Activated naive CD8-positive, alpha-beta T cell (primary cell): ENCODE results near the gene MYO5C.

Experiments
- H3K27ac Mint-ChIP-seq: one replicate; pipeline ENCODE4 v1.8.0; 2021; ENCODE audit warnings: mixed read lengths
- H3K27me3 Mint-ChIP-seq: one replicate; pipeline ENCODE4 v1.8.0; 2021; ENCODE audit warnings: mixed read lengths
- H3K36me3 Mint-ChIP-seq: one replicate; pipeline ENCODE4 v1.8.0; 2021; ENCODE audit warnings: mixed read lengths
- H3K4me1 Mint-ChIP-seq: one replicate; pipeline ENCODE4 v1.8.0; 2021; ENCODE audit warnings: low read depth, mixed read lengths
- H3K4me3 Mint-ChIP-seq: one replicate; pipeline ENCODE4 v1.8.0; 2021; ENCODE audit warnings: mild to moderate bottlenecking, mixed read lengths
- H3K9me3 Mint-ChIP-seq: one replicate; pipeline ENCODE4 v1.8.0; 2021; ENCODE audit warnings: low read depth, mixed read lengths

MYO5C gene

DNA sequence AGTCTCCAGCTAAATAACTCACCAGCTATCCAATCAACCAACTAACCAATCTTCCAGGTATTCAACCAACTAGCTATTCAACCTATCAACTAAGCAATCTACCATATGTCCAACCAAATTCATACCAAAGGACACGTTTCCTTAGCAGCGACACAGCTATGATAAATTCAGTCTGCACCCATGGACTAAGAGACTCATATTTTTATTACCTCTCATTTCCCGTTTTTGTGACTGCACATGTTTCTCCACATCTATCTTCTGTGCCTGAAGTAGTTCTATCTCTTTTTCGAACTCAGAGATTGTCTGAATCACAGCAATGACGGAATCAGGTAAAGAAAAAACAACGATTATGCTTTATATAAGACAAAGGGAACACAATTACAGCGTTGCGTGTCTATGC, 70.4 kb downstream of the MYO5C start:
- H3K4me3 Mint-ChIP-seq, result no peak overlapping the region
- peaks cover 21% of the 10 kb centered on the region for H3K4me1 Mint-ChIP-seq

DNA sequence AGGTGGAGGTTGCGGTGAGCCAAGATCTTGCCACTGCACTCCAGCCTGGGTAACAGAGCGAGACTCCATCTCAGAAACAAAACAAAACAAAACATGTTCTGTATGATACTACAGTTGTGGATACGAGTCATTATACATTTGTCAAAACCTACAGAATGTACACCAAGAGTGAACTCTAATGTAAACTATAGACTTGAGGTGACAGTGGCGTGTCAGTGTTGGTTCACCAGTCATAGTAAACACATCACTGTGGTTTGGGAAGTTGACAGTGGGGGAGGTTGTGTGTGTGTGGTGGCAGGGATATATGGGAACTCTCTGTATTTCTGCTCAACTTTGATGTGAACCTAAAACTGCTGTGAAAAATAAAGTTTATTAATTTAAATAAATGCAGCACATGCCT, 71.4 kb downstream of the MYO5C start:
- no peak overlapping the region for H3K4me3 Mint-ChIP-seq
- H3K27ac Mint-ChIP-seq, result no peak overlapping the region
- H3K27me3 Mint-ChIP-seq, result no peaks in the 10 kb centered on the region
- peaks cover 21% of the 10 kb centered on the region for H3K4me1 Mint-ChIP-seq
- H3K36me3 Mint-ChIP-seq, result no peaks in the 10 kb centered on the region
- H3K9me3 Mint-ChIP-seq, result no peaks in the 10 kb centered on the region

More for the DNA sequence above, 70.4 kb downstream of the MYO5C start:
- no peaks in the 10 kb centered on the region for H3K27me3 Mint-ChIP-seq
- H3K36me3 Mint-ChIP-seq, result no peaks in the 10 kb centered on the region
- H3K27ac Mint-ChIP-seq, result no peak overlapping the region
- H3K9me3 Mint-ChIP-seq, result no peaks in the 10 kb centered on the region

DNA sequence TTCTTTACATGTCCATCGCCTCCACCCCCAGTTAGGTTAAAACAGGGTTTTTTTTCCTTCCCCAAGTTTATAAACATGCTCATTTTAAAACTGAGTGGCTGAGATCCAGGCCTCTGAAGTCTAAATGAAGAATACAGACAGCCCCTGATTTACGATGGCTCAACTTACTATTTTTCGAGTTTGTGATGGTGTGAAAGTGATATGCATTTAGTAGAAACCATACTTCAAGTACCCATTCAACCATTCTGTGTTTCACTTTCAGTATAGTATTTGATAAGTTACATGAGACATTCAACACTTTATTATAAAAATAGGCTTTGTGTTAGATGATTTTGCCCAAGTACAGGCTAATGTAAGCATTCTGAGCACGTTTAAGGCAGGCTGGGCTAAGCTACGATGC, 73.9 kb downstream of the MYO5C start:
- Mint-ChIP-seq H3K27me3 (no peaks in the 10 kb centered on the region), H3K9me3 (no peaks in the 10 kb centered on the region), H3K4me1 (peaks cover 21% of the 10 kb centered on the region), H3K27ac (peak overlapping the region; percentile 91), H3K4me3 (peak overlapping the region; percentile 81), H3K36me3 (no peaks in the 10 kb centered on the region)

DNA sequence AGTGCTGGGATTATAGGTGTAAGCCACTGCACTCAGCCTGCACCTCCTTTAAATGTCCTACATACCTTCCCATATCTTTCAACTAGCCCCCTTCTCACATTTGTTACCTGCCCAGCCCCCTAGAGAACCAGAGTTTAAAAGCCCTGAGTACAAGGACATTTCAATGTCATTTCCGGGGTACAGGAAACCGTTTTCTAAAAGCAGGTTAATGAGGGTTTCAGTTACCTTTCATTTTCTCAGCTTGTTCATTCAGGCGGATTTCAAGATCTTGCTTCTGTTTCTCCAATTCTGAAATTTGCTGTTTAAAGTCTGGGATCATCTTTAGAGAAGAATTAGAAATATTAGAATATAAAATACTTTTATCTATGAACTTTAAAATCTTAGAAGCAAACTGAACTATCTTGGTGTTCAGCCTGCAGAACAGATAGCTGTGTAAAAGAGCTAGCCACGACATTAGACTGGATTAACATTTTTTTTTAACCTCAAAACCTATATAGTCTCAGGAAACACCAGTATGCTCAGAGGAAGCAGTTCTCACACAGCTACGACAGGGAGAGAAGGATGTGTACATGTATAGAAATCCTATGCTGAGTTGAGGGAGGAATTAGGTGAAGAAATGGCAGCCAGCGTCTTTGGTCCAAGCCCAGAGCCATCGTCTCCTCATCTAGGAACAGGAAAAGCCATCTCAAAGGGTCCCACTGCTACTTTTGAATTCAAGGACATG, 74.5 kb downstream of the MYO5C start:
- H3K27ac Mint-ChIP-seq, result peak overlapping the region; percentile 91
- peak overlapping the region; percentile 81 for H3K4me3 Mint-ChIP-seq
- H3K4me1 Mint-ChIP-seq, result peaks cover 21% of the 10 kb centered on the region
- H3K27me3 Mint-ChIP-seq, result no peaks in the 10 kb centered on the region
- no peaks in the 10 kb centered on the region for H3K36me3 Mint-ChIP-seq
- no peaks in the 10 kb centered on the region for H3K9me3 Mint-ChIP-seq

DNA sequence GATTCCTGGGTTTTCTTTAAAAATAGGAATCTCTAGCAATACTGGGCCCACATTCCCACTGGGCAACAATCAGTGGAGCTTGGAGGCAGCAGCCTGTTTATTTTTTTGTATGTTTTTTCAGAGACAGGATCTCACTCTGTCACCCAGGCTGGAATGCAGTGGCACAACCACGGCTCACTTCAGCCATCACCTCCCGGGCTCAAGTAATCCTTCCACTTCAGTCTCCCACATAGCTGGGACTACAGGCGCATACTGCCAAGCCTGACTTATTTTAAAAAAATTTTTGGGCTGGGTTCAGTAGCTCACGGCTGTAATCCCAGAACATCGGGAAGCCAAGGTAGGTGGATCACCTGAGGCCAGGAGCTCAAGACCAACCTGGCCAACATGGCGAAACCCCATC, 75.4 kb downstream of the MYO5C start:
- H3K27me3 Mint-ChIP-seq, result no peaks in the 10 kb centered on the region
- peaks cover 21% of the 10 kb centered on the region for H3K4me1 Mint-ChIP-seq
- H3K9me3 Mint-ChIP-seq, result no peaks in the 10 kb centered on the region
- no peaks in the 10 kb centered on the region for H3K36me3 Mint-ChIP-seq
- H3K4me3 Mint-ChIP-seq, result no peak overlapping the region
- no peak overlapping the region for H3K27ac Mint-ChIP-seq

DNA sequence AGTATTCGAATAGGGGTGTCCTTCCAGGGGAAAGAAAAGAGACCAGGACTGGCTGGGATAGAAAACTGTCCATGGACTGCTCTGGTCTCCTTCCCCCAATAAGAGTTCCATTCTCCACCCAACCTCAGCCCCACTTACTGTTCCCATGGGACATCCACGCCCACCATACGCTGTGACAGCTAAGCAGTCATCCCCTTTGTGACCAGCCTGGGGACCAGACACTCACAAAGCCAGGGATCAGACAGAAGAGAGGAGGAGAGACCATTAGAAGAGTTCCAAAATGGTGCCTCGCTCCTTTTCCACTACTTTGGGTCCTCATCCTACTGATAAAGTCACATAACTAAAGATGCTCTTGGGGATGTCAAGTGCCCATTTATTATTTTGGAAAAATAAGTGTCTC, 76.8 kb downstream of the MYO5C start:
- Mint-ChIP-seq H3K9me3 (no peaks in the 10 kb centered on the region), H3K4me1 (peaks cover 21% of the 10 kb centered on the region), H3K27ac (no peak overlapping the region), H3K36me3 (no peaks in the 10 kb centered on the region), H3K27me3 (no peaks in the 10 kb centered on the region), H3K4me3 (no peak overlapping the region)

DNA sequence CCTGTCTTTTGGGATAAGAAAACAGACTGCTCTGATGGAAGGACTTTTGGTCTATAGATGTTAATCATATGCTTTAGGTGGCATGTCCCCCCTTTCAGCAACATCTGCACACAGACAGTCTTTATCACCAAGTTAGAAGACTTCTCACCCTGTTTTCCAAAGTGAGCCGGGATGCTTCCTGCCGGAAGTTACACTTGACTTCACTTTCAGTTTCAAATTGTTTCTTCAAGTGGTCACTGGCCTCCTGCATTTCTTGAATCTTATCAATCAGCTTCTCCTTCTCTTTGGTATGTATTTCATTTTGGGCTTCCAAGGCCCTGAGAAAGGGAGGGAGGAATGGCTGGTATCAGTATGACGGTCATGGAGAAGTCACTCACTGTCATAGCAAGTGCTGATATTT, 77.2 kb downstream of the MYO5C start:
- H3K4me1 Mint-ChIP-seq, result peaks cover 21% of the 10 kb centered on the region
- H3K36me3 Mint-ChIP-seq, result no peaks in the 10 kb centered on the region
- no peaks in the 10 kb centered on the region for H3K9me3 Mint-ChIP-seq
- H3K27me3 Mint-ChIP-seq, result no peaks in the 10 kb centered on the region
- H3K27ac Mint-ChIP-seq, result no peak overlapping the region
- H3K4me3 Mint-ChIP-seq, result no peak overlapping the region

DNA sequence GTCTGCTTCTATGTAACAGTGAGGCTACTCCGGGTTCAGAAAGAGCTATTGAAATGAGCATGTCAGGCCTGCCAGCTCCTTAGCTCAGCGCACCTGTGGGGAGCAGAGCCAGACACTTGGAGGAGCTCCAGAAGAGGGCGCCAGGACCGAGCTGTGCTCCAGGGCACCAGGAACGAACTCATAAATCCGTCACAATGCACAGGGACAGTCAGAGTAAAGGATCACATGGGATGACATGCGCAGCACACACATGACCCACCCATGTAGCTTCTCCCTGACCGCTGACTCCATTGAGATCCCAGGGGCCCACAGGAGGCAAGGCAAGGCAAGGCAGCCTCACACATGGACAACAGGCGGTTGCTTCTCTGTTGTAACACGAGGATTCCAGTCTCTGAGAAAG, 78.4 kb downstream of the MYO5C start:
- no peaks in the 10 kb centered on the region for H3K9me3 Mint-ChIP-seq
- H3K4me1 Mint-ChIP-seq, result peaks cover 14% of the 10 kb centered on the region
- no peaks in the 10 kb centered on the region for H3K36me3 Mint-ChIP-seq
- H3K27ac Mint-ChIP-seq, result no peak overlapping the region
- H3K27me3 Mint-ChIP-seq, result no peaks in the 10 kb centered on the region
- H3K4me3 Mint-ChIP-seq, result no peak overlapping the region

DNA sequence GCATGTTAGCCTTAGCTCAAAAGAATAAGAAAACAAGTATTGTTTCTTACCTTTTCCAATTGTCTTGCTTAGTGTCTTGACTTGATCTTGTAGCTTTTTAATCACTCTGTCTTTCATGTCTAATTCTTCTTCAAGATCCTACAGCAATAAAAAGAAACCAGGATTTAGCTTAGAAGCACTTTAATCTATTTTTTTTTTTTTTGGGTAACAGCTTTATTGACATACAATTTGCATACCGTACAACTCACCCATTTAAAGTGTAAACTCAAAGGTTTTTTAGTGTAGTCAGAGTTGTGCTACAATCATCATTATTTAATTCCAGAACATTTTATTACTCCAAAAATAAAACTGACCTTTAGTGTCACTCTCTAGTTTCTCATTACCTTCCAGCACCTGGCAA, 81.1 kb downstream of the MYO5C start:
- H3K4me1 Mint-ChIP-seq, result no peaks in the 10 kb centered on the region
- H3K4me3 Mint-ChIP-seq, result no peak overlapping the region
- no peaks in the 10 kb centered on the region for H3K27me3 Mint-ChIP-seq
- no peak overlapping the region for H3K27ac Mint-ChIP-seq
- H3K36me3 Mint-ChIP-seq, result no peaks in the 10 kb centered on the region
- H3K9me3 Mint-ChIP-seq, result no peaks in the 10 kb centered on the region

DNA sequence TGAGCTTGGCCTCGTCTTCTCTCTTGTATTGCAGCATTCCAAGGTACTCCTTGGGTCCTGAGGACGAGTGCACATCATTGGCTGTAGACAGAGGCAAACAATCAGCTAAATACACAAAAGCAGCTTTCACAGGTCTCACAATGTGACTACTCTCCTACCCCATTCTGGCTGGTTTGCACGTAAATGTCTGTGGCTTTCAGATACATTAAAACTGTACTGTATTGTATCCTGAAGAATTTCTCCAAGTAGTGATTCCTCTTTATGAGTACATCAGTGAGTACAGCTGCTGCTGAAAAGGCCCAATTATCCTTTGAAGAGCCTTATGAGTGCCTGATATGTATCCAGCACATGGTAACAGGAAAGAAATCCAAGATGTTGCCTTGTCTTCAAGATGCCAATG, 82.4 kb downstream of the MYO5C start:
- Mint-ChIP-seq H3K4me3 (no peak overlapping the region), H3K36me3 (no peaks in the 10 kb centered on the region), H3K4me1 (no peaks in the 10 kb centered on the region), H3K9me3 (no peaks in the 10 kb centered on the region), H3K27ac (no peak overlapping the region), H3K27me3 (no peaks in the 10 kb centered on the region)

DNA sequence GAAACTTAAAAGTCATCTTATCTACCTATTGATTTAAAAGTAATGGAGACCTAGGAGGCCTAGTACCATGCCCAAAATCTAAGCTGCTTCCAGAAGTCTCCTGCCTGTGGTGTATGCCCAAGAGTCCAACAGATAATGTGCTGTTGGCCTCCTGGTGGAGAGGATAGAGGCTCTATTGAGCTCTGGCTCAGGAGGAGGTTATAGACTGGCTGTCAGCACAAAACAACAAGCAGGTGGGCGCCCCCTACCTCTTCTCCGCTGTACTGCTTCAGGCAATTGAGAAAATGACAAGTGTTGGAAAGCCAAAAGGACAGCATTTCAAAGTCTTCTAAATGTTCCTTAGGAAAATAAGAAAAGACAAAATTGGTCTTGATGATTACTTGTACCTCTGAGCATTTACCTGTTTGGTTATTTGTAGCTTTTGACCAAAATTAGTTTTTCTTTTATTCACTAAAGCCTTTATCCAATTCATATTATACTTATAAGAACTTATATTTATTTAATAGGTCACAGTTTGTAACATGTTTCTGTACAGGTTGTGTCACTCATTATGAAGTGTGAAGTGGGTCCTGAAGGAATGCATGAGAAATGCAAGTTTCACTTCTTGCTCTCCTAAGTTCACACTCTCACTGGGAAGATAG, 87.2 kb downstream of the MYO5C start:
- no peaks in the 10 kb centered on the region for H3K36me3 Mint-ChIP-seq
- H3K9me3 Mint-ChIP-seq, result no peaks in the 10 kb centered on the region
- no peaks in the 10 kb centered on the region for H3K27me3 Mint-ChIP-seq
- no peak overlapping the region for H3K27ac Mint-ChIP-seq
- H3K4me3 Mint-ChIP-seq, result no peak overlapping the region
- H3K4me1 Mint-ChIP-seq, result no peaks in the 10 kb centered on the region

DNA sequence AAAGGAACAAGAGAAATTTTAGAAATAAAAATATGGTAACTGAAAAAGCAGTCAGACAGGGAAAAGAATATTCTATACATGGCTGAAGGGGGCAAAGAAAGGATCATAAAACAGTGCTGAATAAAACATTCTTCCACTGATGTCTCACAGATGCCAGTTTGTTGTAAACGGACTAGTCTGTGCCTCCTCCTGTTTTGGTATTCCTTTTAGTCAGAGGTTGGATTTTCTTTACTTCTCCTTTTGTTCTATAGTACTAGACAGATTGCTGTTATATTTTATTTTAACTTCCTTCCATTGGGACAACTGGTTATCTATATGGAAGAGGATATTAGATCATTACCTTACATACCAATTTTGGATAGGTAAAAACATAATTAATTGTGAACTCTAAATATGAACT, 88.4 kb downstream of the MYO5C start:
- H3K4me1 Mint-ChIP-seq, result no peaks in the 10 kb centered on the region
- H3K36me3 Mint-ChIP-seq, result no peaks in the 10 kb centered on the region
- H3K4me3 Mint-ChIP-seq, result no peak overlapping the region
- no peaks in the 10 kb centered on the region for H3K9me3 Mint-ChIP-seq
- no peak overlapping the region for H3K27ac Mint-ChIP-seq
- no peaks in the 10 kb centered on the region for H3K27me3 Mint-ChIP-seq

DNA sequence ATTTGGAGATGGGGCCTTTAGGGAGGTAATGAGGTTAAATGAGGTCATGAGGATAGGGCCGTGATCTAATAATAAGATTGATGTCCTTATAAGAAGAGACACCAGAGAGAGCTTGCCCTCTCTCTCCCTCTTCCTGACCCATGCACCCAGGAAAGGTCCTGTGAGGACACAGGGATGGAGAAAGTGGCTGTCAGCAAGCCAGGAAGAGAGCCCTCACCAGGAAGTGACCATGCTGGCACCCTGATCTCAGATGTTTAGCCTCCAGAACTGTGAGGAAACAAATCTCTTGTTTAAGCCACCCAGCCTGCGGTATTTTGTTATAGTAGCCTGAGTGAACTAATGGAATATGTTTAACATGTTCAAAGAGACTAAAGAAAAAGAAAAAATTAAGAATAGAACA, 89.2 kb downstream of the MYO5C start:
- peak overlapping the region; percentile 17 for H3K27ac Mint-ChIP-seq
- no peaks in the 10 kb centered on the region for H3K4me1 Mint-ChIP-seq
- no peaks in the 10 kb centered on the region for H3K36me3 Mint-ChIP-seq
- no peaks in the 10 kb centered on the region for H3K27me3 Mint-ChIP-seq
- no peak overlapping the region for H3K4me3 Mint-ChIP-seq
- H3K9me3 Mint-ChIP-seq, result no peaks in the 10 kb centered on the region

DNA sequence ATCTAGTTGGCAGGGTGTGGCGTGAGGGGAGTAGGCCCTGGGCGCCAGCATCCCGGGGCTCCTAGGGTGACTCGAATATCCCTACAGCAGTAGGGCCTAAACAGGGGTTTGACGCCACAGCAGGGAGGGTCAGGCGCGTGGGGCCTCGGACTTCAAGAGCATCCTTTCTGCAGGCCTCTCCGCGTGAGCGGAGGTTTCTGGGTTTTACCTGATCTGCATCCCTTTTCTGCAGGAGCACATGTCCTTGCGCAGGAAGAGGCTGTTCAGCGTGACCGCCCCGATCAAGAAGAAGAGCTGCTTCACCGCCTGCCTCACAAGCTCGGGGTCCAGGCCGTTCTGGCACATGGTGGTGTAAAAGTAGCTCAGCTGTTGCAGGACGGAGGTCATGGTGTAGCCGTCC, 90.9 kb downstream of the MYO5C start:
- Mint-ChIP-seq H3K36me3 (no peaks in the 10 kb centered on the region), H3K4me1 (no peaks in the 10 kb centered on the region), H3K9me3 (no peaks in the 10 kb centered on the region), H3K27ac (no peak overlapping the region), H3K4me3 (no peak overlapping the region), H3K27me3 (no peaks in the 10 kb centered on the region)

DNA sequence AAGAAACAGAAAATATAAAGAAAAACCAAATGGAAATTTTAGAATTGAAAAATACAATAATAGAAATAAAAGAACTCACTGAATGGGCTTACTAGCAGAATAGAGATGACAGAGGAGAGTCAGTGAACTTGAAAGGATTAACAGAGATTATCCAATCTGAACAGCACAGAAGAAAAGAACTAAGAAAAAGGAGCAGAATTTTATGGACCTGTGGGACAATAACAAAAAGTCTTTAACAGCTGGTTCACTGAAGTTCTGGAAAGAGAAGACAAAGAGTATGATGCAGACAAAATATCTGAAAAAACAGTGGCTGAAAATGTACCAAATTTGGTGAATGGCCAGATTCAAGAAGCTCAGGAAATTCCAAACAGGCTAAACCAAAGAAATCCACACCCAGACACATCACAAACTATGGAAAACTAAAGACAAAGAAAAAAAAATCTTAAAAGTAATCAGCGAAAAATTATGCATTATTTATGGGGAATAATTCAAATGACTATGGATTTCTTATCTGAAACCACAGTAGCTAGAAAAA, 94.7 kb downstream of the MYO5C start:
- no peaks in the 10 kb centered on the region for H3K9me3 Mint-ChIP-seq
- no peaks in the 10 kb centered on the region for H3K36me3 Mint-ChIP-seq
- H3K4me1 Mint-ChIP-seq, result no peaks in the 10 kb centered on the region
- H3K4me3 Mint-ChIP-seq, result no peak overlapping the region
- no peak overlapping the region for H3K27ac Mint-ChIP-seq
- H3K27me3 Mint-ChIP-seq, result no peaks in the 10 kb centered on the region

DNA sequence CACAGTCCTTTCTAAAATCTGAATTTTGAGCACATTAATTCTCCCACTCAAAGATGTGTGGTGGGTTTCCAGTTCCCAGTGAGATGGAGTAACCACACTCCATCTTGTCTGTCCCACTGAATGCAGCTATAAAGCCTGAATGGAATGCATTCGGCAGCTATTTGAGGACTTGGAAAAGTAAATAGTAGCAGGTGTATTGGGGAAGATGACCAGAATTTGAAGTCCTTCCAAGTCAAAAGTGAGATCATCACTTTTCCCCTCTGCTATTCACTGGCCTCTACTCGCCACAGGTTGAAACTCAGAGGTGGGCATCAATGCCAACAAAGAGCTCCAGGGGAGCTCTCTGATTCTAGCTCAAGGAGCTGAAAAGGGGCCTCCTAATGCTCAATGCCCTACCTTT, 96.3 kb downstream of the MYO5C start:
- Mint-ChIP-seq H3K4me1 (no peaks in the 10 kb centered on the region), H3K9me3 (no peaks in the 10 kb centered on the region), H3K27ac (no peak overlapping the region), H3K4me3 (no peak overlapping the region), H3K27me3 (no peaks in the 10 kb centered on the region), H3K36me3 (no peaks in the 10 kb centered on the region)
